Mesodermal cell (in vitro differentiated cells): ENCODE results near the gene PPP6R3.

Experiments
- H3K27ac ChIP-seq: 2 replicates; pipeline ENCODE4 v1.7.0; 2013; ENCODE audit warnings: mild to moderate bottlenecking, low read depth, low read length, moderate library complexity; ENCODE audit not compliant: severe bottlenecking
- H3K36me3 ChIP-seq: 2 replicates; pipeline ENCODE4 v1.7.1; 2013; ENCODE audit warnings: mild to moderate bottlenecking, low read length, moderate library complexity; ENCODE audit not compliant: control insufficient read depth, insufficient read depth
- H3K4me1 ChIP-seq: one replicate; pipeline ENCODE4 v1.7.1; 2013; ENCODE audit warnings: mild to moderate bottlenecking, low read length; ENCODE audit not compliant: insufficient read depth, control insufficient read depth, poor library complexity, severe bottlenecking
- H3K4me3 ChIP-seq: 2 replicates; pipeline ENCODE4 v1.7.0; 2013; ENCODE audit warnings: low read length, control low read depth, mild to moderate bottlenecking; ENCODE audit not compliant: insufficient read depth, poor library complexity, severe bottlenecking; ENCODE audit errors: extremely low read depth
- H3K9me3 ChIP-seq: 2 replicates; pipeline ENCODE4 v1.7.1; 2013; ENCODE audit warnings: mild to moderate bottlenecking, low read length, moderate library complexity; ENCODE audit not compliant: control insufficient read depth
- WGBS, 2 experiments: methylation state at CpG; one replicate each; pipeline ENCODE4 v1.1.5; 2013; ENCODE audit warnings: missing lambda C conversion rate in 2 of 2; ENCODE audit not compliant: insufficient coverage in 2 of 2; 5-methylcytosine and 5-hydroxymethylcytosine counted together

The PPP6R3 gene

DNA sequence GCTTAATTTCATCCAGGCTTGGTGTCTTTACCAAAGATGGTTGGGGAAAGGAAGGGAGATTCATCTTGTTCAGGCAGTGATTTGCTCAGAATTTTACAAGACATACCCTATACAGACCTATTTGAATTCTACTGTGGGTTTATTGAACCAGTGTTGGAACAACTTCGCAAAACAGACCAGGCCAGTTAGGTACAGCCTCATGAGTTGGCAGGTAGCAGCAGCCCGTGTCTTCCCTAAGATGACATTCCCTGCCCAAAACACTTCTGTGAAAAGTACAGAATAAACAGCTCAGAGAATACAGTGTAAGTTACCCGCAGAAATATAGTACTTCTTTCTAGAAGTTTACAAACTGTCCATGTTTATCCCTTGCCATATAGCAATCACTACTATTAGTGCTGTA is 121.3 kb downstream of the PPP6R3 start:
- no peak overlapping the region for H3K4me3 ChIP-seq

DNA sequence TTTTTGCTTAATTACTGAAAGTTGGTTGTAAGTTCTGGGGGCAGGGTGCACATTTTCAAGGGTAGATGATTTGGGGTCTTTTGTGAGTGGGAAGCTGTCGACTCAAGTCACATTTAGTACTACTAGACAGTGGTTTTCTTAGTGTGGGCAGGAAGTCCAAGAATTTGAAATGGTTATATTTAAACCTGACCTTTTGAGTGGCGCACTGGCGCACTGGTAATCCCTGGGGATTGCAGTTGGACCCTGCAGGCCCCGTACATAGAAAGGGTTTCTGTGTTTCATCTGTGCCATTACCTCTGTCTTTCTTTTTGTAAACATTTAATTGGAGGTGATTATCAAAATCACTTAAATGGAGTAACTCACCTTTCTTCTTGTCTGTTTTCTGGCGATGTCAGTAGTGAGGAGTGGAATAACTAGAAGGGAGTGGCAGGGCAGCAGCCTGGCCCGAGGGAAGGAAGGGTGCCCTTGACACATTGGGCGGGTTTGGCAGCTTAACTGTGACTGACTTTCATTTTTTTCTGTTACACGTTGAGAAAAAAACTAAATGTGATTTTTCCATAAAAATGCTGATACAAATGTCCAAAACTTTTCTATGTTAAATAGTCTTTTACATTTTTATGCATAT is 122.0 kb downstream of the PPP6R3 start:
- 97 to 100% methylated on average over 5 to 6 of the region's 8 CpGs for WGBS, 2 experiments
- peaks cover 75% of the 10 kb centered on the region for H3K36me3 ChIP-seq
- no peak overlapping the region for H3K27ac ChIP-seq
- no peak overlapping the region for H3K4me3 ChIP-seq
- no peaks in the 10 kb centered on the region for H3K9me3 ChIP-seq
- peaks cover 15% of the 10 kb centered on the region for H3K4me1 ChIP-seq

More for the DNA sequence above, 121.3 kb downstream of the PPP6R3 start:
- WGBS, 2 experiments = 100% methylated on average over 1 to 2 of the region's 3 CpGs
- Histone ChIP-seq H3K36me3 (peaks cover 74% of the 10 kb centered on the region), H3K4me1 (peaks cover 15% of the 10 kb centered on the region), H3K27ac (no peak overlapping the region), H3K9me3 (no peaks in the 10 kb centered on the region)

DNA sequence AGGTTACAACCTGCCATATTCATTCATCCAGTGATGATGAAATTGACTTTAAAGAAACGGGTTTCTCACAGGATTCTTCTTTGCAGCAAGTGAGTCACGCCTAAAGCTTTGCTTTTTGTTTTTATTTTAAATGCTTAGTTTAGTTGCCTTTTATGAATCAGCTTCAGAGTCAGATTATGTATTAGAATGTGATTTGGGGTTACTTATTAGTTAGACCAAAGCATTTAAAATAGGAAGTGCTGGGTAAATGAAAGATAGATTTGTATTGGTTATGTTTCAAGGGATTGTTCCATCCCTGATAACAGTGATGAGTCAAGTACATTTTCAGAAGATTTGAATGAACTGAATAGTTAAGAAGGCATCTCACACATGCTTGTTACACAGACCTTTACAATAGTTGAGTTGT is 122.5 kb downstream of the PPP6R3 start:
- no peak overlapping the region for H3K27ac ChIP-seq
- WGBS, 2 experiments = 70 to 100% methylated on average over 1 to 2 of the region's 2 CpGs
- H3K36me3 ChIP-seq = peaks cover 75% of the 10 kb centered on the region

DNA sequence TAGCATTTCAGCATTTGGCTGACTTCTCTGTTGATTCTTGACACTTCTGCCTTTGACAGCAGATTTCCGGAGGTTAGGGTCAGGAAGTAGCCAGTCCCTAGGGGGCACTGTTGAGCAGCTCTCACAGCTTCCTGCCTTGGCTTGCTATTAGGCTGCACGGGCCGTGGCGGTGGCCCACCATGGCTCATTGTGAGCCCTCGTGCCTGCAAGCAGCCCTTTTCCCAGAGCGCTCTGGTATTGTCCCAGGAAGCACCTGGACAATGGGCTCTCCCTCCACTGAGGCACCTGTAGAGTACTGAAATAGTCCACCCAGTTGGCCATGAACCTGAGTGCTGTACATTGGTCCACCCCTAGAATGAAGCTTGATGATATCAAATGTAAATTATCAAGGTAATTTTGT is 123.5 kb downstream of the PPP6R3 start:
- Histone ChIP-seq H3K9me3 (no peaks in the 10 kb centered on the region), H3K4me1 (peaks cover 15% of the 10 kb centered on the region), H3K4me3 (no peak overlapping the region), H3K36me3 (peaks cover 75% of the 10 kb centered on the region), H3K27ac (no peak overlapping the region)
- 51 to 65% methylated on average over 6 of the region's 6 CpGs for WGBS, 2 experiments

More for the DNA sequence above, 122.5 kb downstream of the PPP6R3 start:
- Histone ChIP-seq H3K9me3 (no peaks in the 10 kb centered on the region), H3K4me1 (peaks cover 15% of the 10 kb centered on the region), H3K4me3 (no peak overlapping the region)

DNA sequence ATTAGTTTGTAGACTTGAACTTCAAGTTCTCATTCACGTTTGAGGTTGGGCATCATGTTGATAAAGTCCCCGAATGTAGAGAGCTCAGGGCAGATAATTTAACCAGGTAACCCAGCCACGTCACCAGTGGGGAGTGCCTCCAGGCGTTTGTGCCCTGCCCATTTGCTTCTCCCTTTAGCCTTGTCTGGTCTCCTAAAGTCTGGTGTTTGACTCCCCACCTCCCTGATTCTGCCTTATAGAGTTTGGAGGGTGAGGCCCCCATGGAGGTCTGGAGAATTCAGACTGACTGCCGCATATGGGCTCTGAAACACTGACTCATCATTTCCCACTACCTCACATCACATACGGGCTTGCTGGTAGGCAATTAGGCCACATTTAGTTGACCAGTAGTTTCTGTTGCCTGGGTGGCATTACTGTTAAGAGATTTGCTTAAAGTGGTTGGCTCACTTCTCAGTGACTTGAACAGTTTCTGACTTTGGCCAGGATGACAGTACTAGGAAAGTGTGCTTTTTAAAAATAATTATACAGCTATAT is 124.5 kb downstream of the PPP6R3 start:
- Histone ChIP-seq H3K4me1 (peaks cover 15% of the 10 kb centered on the region), H3K36me3 (peaks cover 74% of the 10 kb centered on the region)
- 96 to 97% methylated on average over 4 to 6 of the region's 6 CpGs for WGBS, 2 experiments

DNA sequence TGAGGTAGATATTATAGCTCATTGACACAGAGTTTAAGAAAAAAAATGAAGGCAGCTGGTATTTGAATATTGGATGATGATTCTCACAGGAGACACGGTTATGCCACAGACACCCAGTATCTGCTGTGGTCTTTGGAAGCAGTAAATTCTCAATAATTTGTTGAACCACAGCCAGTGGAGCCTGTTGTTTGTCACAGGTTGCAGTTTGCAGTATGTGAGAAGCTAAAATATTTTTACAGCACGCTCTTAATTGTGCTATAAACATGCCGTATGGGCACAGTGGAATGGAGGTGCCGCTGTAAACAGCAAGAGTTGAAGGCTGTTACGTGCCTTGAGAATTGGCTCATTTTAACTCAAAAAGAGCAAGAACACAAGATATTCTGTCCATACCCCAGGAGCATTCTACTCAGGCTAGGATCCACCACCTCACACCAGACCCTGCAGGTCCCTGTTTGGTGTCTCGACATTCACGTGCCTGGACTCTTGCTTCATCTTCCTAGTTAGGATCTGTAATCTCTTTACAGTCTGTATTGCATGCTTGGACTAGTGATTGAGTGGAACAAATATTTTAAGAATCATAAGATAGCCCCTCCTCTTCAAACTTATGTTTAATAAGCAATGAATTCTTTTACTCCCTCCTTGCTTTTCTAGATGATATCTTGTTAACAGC is 129.1 kb downstream of the PPP6R3 start:
- 91 to 98% methylated on average over 4 to 5 of the region's 7 CpGs for WGBS, 2 experiments
- Histone ChIP-seq H3K36me3 (peaks cover 98% of the 10 kb centered on the region), H3K4me1 (peaks cover 5% of the 10 kb centered on the region), H3K9me3 (no peaks in the 10 kb centered on the region), H3K4me3 (no peak overlapping the region), H3K27ac (no peak overlapping the region)

More for the DNA sequence above, 124.5 kb downstream of the PPP6R3 start:
- Histone ChIP-seq H3K4me3 (no peak overlapping the region), H3K9me3 (no peaks in the 10 kb centered on the region), H3K27ac (no peak overlapping the region)

DNA sequence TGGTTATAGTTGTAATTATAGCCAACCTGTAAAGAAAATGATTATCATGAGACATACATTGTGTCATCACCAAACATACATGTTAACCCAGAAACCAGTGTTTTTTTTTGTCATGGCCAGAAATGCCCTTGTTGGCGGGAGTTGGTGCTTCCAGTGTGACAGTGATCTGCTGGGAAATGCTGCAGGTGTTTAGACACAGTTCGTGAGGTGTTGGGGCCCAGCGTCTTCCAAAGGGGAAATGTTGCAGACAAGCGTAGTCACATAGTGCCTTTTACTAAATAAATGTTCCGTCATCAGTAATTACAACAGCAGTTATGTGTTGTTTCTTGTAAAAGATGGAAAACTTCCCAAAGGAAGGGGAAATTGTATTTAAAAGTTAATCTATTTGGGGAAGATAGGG is 131.2 kb downstream of the PPP6R3 start:
- 93 to 98% methylated on average over 2 to 4 of the region's 5 CpGs for WGBS, 2 experiments
- Histone ChIP-seq H3K4me3 (no peak overlapping the region), H3K36me3 (peaks cover 96% of the 10 kb centered on the region)

DNA sequence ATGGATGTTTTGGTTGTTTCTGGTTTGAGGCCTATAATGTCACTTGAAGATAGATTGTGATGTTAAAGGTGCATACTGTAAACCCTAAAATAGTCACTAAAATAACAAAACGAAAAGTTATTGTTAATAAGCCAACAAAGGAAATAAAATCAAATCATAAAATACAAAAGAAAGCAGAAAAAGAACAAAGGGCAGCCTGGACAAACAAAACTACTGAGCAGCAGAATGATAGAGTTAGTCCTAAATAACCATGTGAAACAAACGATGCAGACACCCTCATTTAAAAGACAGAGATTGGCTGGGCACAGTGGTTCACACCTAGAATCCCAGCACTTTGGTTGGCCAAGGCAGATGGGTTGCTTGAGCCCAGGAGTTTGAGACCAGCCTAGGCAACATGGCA is 132.9 kb downstream of the PPP6R3 start:
- no peaks in the 10 kb centered on the region for H3K9me3 ChIP-seq
- H3K4me3 ChIP-seq = no peak overlapping the region
- H3K4me1 ChIP-seq = no peaks in the 10 kb centered on the region
- peaks cover 96% of the 10 kb centered on the region for H3K36me3 ChIP-seq
- H3K27ac ChIP-seq = no peak overlapping the region
- WGBS, 2 experiments = 80% methylated on average over 1 of the region's 2 CpGs; no CpG with 5 or more reads in 1 of the 2 experiments

More for the DNA sequence above, 131.2 kb downstream of the PPP6R3 start:
- Histone ChIP-seq H3K9me3 (no peaks in the 10 kb centered on the region), H3K27ac (no peak overlapping the region), H3K4me1 (no peaks in the 10 kb centered on the region)

DNA sequence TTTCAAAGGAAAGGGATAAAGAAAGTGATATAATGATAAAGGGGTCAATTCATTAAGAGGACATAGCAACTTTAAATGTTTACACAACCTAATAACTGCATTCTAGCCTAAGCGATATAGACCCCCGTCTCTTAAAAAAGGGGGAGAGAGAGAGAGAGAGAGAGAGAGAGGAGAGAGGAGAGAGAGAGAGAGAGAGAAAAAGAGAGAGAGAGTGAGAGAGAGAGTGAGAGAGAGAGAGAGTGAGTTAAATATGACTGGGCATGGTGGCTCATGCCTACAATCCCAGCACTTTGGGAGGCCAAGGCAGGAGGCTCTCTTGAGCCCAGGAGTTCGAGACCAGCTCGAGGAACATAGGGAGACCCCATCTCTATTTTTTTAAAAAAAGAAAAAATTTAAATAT is 133.6 kb downstream of the PPP6R3 start:
- peaks cover 96% of the 10 kb centered on the region for H3K36me3 ChIP-seq

DNA sequence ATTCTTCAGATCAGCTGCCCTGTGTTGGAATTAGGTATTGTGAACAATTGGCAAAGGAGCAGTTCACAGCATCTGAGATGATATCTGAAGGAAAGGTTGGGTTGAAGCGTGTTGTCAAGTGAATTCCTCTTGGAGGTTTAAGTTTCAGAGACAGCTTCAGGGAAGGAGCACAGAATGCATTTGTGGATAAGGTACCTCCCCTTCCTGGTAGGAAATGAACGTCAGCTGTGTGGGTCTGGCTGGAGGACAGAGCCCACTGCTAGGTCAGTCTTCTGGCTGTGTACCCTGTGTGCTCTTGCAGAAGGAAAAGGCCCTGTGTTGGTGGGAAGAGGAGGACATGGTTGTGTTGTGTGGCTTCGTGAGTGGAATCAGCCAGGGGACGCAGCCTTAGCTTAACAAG is 135.7 kb downstream of the PPP6R3 start:
- Histone ChIP-seq H3K9me3 (no peaks in the 10 kb centered on the region), H3K4me3 (no peak overlapping the region), H3K27ac (no peak overlapping the region), H3K4me1 (no peaks in the 10 kb centered on the region), H3K36me3 (peaks cover 98% of the 10 kb centered on the region)
- WGBS, 2 experiments = 84 to 100% methylated on average over 3 to 4 of the region's 4 CpGs

More for the DNA sequence above, 133.6 kb downstream of the PPP6R3 start:
- no peak overlapping the region for H3K4me3 ChIP-seq
- no peak overlapping the region for H3K27ac ChIP-seq
- no peaks in the 10 kb centered on the region for H3K9me3 ChIP-seq
- no peaks in the 10 kb centered on the region for H3K4me1 ChIP-seq
- 83% methylated on average over 1 of the region's 4 CpGs; no CpG with 5 or more reads in 1 of the 2 experiments for WGBS, 2 experiments
